ENCODE results near the gene CA7. TPM values are rescaled to one million over a fixed set of nuclear protein-coding genes. Genes with fewer than 3 reads are reported as not detected.

CA7 gene
- total RNA-seq, 1 experiment from 2014 or later: not detected

- ChIA-PET POLR2A (no interaction called here), CTCF (interaction anchor here (1.3 kb wide), 1 partner anchor 11 kb away, joined by 7 read pairs; no protein-coding TSS in a partner anchor)
- Histone ChIP-seq H3K27me3 (ENCODE audit: control insufficient read depth, insufficient read depth, low read length) (no peaks in the 10 kb centered on the region), H3K4me1 (ENCODE audit: control insufficient read depth, insufficient read depth, low read length) (no peaks in the 10 kb centered on the region), H3K9me3 (ENCODE audit: control insufficient read depth, insufficient read depth, low read depth, low read length) (no peaks in the 10 kb centered on the region), H3K36me3 (ENCODE audit: control insufficient read depth, insufficient read depth, low read length) (no peaks in the 10 kb centered on the region), H3K27ac (ENCODE audit: low read length) (no peak overlapping the region), H3K4me3 (ENCODE audit: low read depth in 2 of 2, low read length in 2 of 2) (no peak overlapping the region)
- no peak for ATAC-seq
- DNase-seq (ENCODE audit: low read depth, low spot score): no peak
- intact Hi-C loops (cut with micrococcal nuclease; ENCODE audit: unreplicated experiment) (no loop called here), in situ Hi-C loops (cut with HindIII; ENCODE audit: low pct_unique_long_range_greater_than_20kb, low sequenced_read_pairs) (no loop called here)
- BruUV-seq (replicated peaks): no TSS peak
- TF ChIP-seq SIN3A (IDR thresholded peaks at IDR 0.05; ENCODE audit: borderline replicate concordance, insufficient read depth, low read depth, low read length): no peak
- TF ChIP-seq CTCF (IDR thresholded peaks at IDR 0.05): no peak
- no peak for TF ChIP-seq POLR2AphosphoS5 (IDR thresholded peaks at IDR 0.05; ENCODE audit: low read depth, low read length)
- no peak for TF ChIP-seq TCF7L2 (IDR thresholded peaks at IDR 0.05; ENCODE audit: low read depth, low read length)
- no peak for TF ChIP-seq REST (IDR thresholded peaks at IDR 0.05; ENCODE audit: insufficient read depth in 1 of 2, low read depth in 2 of 2, low read length in 1 of 2)
Observed at GRCh38 chr16:66856801-66857200, 12.6 kb downstream of the CA7 start.

GRCh38 chr16:66857437-66857836, 13.2 kb downstream of the CA7 start:
- intact Hi-C loops (cut with micrococcal nuclease; ENCODE audit: unreplicated experiment) (no loop called here), in situ Hi-C loops (cut with HindIII; ENCODE audit: low pct_unique_long_range_greater_than_20kb, low sequenced_read_pairs) (no loop called here)
- no peak overlapping the region for H3K4me3 ChIP-seq (ENCODE audit: low read depth in 2 of 2, low read length in 2 of 2)
- H3K27me3 ChIP-seq (ENCODE audit: control insufficient read depth, insufficient read depth, low read length): no peaks in the 10 kb centered on the region
- no TSS peak for BruUV-seq (replicated peaks)
- H3K4me1 ChIP-seq (ENCODE audit: control insufficient read depth, insufficient read depth, low read length): no peaks in the 10 kb centered on the region
- no peak overlapping the region for H3K27ac ChIP-seq (ENCODE audit: low read length)
- no peak for ATAC-seq
- TF ChIP-seq POLR2AphosphoS5 (IDR thresholded peaks at IDR 0.05; ENCODE audit: low read depth, low read length): no peak
- no peak for TF ChIP-seq CTCF (IDR thresholded peaks at IDR 0.05)
- no peak for TF ChIP-seq TCF7L2 (IDR thresholded peaks at IDR 0.05; ENCODE audit: low read depth, low read length)
- no peak for TF ChIP-seq SIN3A (IDR thresholded peaks at IDR 0.05; ENCODE audit: borderline replicate concordance, insufficient read depth, low read depth, low read length)
- TF ChIP-seq REST (IDR thresholded peaks at IDR 0.05; ENCODE audit: insufficient read depth in 1 of 2, low read depth in 2 of 2, low read length in 1 of 2): no peak
- H3K9me3 ChIP-seq (ENCODE audit: control insufficient read depth, insufficient read depth, low read depth, low read length): no peaks in the 10 kb centered on the region
- ChIA-PET POLR2A (no interaction called here), CTCF (no interaction called here)
- H3K36me3 ChIP-seq (ENCODE audit: control insufficient read depth, insufficient read depth, low read length): no peaks in the 10 kb centered on the region
- DNase-seq (ENCODE audit: low read depth, low spot score): no peak

All from Panc1 (cell line).